ENCODE results near the gene ERGIC1.
"Not testable (repeated sequence)": the region's sequence is repeated elsewhere in the genome, so short reads cannot be mapped to it uniquely, and the experiment has no call there.

ERGIC1 gene

GRCh38 chr5:172787538-172787937 is 46.5 kb upstream of the ERGIC1 start:
- DNase-seq (ENCODE audit: low spot score); H4K8ac ChIP-seq (ENCODE audit: low read depth, low read length); H2AFZ ChIP-seq (ENCODE audit: low read length); H3K23ac ChIP-seq (ENCODE audit: low read depth, low read length, poor library complexity); H2AK5ac ChIP-seq (ENCODE audit: low read depth, low read length); H3K4ac ChIP-seq (ENCODE audit: low read length); H3K4me2 ChIP-seq (ENCODE audit: insufficient read depth, low read length, poor library complexity, severe bottlenecking); H3K27me3 ChIP-seq (ENCODE audit: control insufficient read depth in 3 of 3, insufficient read depth in 3 of 3, low read depth in 1 of 3, low read length in 3 of 3); H2BK15ac ChIP-seq (ENCODE audit: low read length); H3K4me3 ChIP-seq (ENCODE audit: low read length in 2 of 2); H3K9ac ChIP-seq (ENCODE audit: low read depth, low read length, poor library complexity); H2BK5ac ChIP-seq (ENCODE audit: low read length); H3K9me3 ChIP-seq (replicated peaks in 1 of 2; ENCODE audit: control insufficient read depth in 2 of 2, insufficient read depth in 1 of 2, low read depth in 1 of 2, low read length in 2 of 2); H2BK12ac ChIP-seq (ENCODE audit: low read length); H3K18ac ChIP-seq (ENCODE audit: low read length); H3K27ac ChIP-seq (replicated peaks; ENCODE audit: low read length); H3K36me3 ChIP-seq (replicated peaks in 1 of 2; ENCODE audit: control insufficient read depth in 2 of 2, insufficient read depth in 2 of 2, low read length in 2 of 2); H4K91ac ChIP-seq (ENCODE audit: low read depth, low read length, poor library complexity); H3K14ac ChIP-seq (ENCODE audit: low read length); H3K79me1 ChIP-seq (ENCODE audit: low read depth, low read length); H2BK120ac ChIP-seq (ENCODE audit: low read depth, low read length): not testable (repeated sequence)
- peaks cover 10 to 17% of the 10 kb centered on the region in 2 donors for H3K4me1 ChIP-seq (ENCODE audit: control insufficient read depth in 2 of 2, insufficient read depth in 1 of 2, low read depth in 1 of 2, low read length in 2 of 2)
- no CpG with 5 or more reads among the region's 3 CpGs for WGBS, 2 donors (ENCODE audit: extremely low coverage in 2 of 2, insufficient read length in 2 of 2, insufficient replicate concordance in 1 of 2)

GRCh38 chr5:172788771-172789686 is 45.0 kb upstream of the ERGIC1 start:
- no peak overlapping the region for H2BK120ac ChIP-seq (ENCODE audit: low read depth, low read length)
- H3K27me3 ChIP-seq (ENCODE audit: control insufficient read depth in 3 of 3, insufficient read depth in 3 of 3, low read depth in 1 of 3, low read length in 3 of 3), result no peaks in the 10 kb centered on the region
- H2AK5ac ChIP-seq (ENCODE audit: low read depth, low read length), result no peak overlapping the region
- H3K9me3 ChIP-seq (replicated peaks in 1 of 2; ENCODE audit: control insufficient read depth in 2 of 2, insufficient read depth in 1 of 2, low read depth in 1 of 2, low read length in 2 of 2), result no peaks in the 10 kb centered on the region
- peak overlapping the region; percentile 11 for H3K23ac ChIP-seq (ENCODE audit: low read depth, low read length, poor library complexity)
- no peaks in the 10 kb centered on the region for H3K36me3 ChIP-seq (replicated peaks in 1 of 2; ENCODE audit: control insufficient read depth in 2 of 2, insufficient read depth in 2 of 2, low read length in 2 of 2)
- no peak overlapping the region for H2BK12ac ChIP-seq (ENCODE audit: low read length)
- H3K27ac ChIP-seq (replicated peaks; ENCODE audit: low read length), result peak overlapping the region; percentile 35
- peak overlapping the region; percentile 81 for H3K18ac ChIP-seq (ENCODE audit: low read length)
- no peak overlapping the region for H3K4ac ChIP-seq (ENCODE audit: low read length)
- H4K8ac ChIP-seq (ENCODE audit: low read depth, low read length), result no peak overlapping the region
- H2AFZ ChIP-seq (ENCODE audit: low read length), result peak overlapping the region; percentile 73
- no peak overlapping the region for H3K4me2 ChIP-seq (ENCODE audit: insufficient read depth, low read length, poor library complexity, severe bottlenecking)
- H2BK5ac ChIP-seq (ENCODE audit: low read length), result no peak overlapping the region
- H3K79me1 ChIP-seq (ENCODE audit: low read depth, low read length), result no peaks in the 10 kb centered on the region
- no peak overlapping the region for H4K91ac ChIP-seq (ENCODE audit: low read depth, low read length, poor library complexity)
- H3K4me1 ChIP-seq (ENCODE audit: control insufficient read depth in 2 of 2, insufficient read depth in 1 of 2, low read depth in 1 of 2, low read length in 2 of 2), result peaks cover 10 to 20% of the 10 kb centered on the region in 2 donors
- no CpG with 5 or more reads among the region's 21 CpGs for WGBS, 2 donors (ENCODE audit: extremely low coverage in 2 of 2, insufficient read length in 2 of 2, insufficient replicate concordance in 1 of 2)
- peak overlapping the region; percentile 40 for H2BK15ac ChIP-seq (ENCODE audit: low read length)
- no peak overlapping the region for H3K9ac ChIP-seq (ENCODE audit: low read depth, low read length, poor library complexity)
- H3K4me3 ChIP-seq (ENCODE audit: low read length in 2 of 2), result no peak overlapping the region
- no peak for DNase-seq (ENCODE audit: low spot score)
- H3K14ac ChIP-seq (ENCODE audit: low read length), result peak overlapping the region; percentile 9

GRCh38 chr5:172789687-172790495 is 44.2 kb upstream of the ERGIC1 start:
- Histone ChIP-seq H3K27ac (replicated peaks; ENCODE audit: low read length) (no peak overlapping the region), H2AFZ (ENCODE audit: low read length) (peak overlapping the region; percentile 73), H3K4me2 (ENCODE audit: insufficient read depth, low read length, poor library complexity, severe bottlenecking) (no peak overlapping the region), H3K4me3 (ENCODE audit: low read length in 2 of 2) (no peak overlapping the region), H3K4ac (ENCODE audit: low read length) (no peak overlapping the region), H2BK12ac (ENCODE audit: low read length) (no peak overlapping the region), H3K79me1 (ENCODE audit: low read depth, low read length) (no peaks in the 10 kb centered on the region), H2BK15ac (ENCODE audit: low read length) (peak overlapping the region; percentile 40), H2BK120ac (ENCODE audit: low read depth, low read length) (no peak overlapping the region), H2AK5ac (ENCODE audit: low read depth, low read length) (peak overlapping the region; percentile 59), H3K36me3 (replicated peaks in 1 of 2; ENCODE audit: control insufficient read depth in 2 of 2, insufficient read depth in 2 of 2, low read length in 2 of 2) (no peaks in the 10 kb centered on the region), H3K9ac (ENCODE audit: low read depth, low read length, poor library complexity) (no peak overlapping the region), H3K27me3 (ENCODE audit: control insufficient read depth in 3 of 3, insufficient read depth in 3 of 3, low read depth in 1 of 3, low read length in 3 of 3) (no peaks in the 10 kb centered on the region), H3K23ac (ENCODE audit: low read depth, low read length, poor library complexity) (no peak overlapping the region), H3K4me1 (ENCODE audit: control insufficient read depth in 2 of 2, insufficient read depth in 1 of 2, low read depth in 1 of 2, low read length in 2 of 2) (peaks cover 10 to 20% of the 10 kb centered on the region in 2 donors), H3K14ac (ENCODE audit: low read length) (peak overlapping the region; percentile 9), H3K9me3 (replicated peaks in 1 of 2; ENCODE audit: control insufficient read depth in 2 of 2, insufficient read depth in 1 of 2, low read depth in 1 of 2, low read length in 2 of 2) (no peaks in the 10 kb centered on the region), H3K18ac (ENCODE audit: low read length) (peak overlapping the region; percentile 81), H2BK5ac (ENCODE audit: low read length) (no peak overlapping the region), H4K8ac (ENCODE audit: low read depth, low read length) (no peak overlapping the region), H4K91ac (ENCODE audit: low read depth, low read length, poor library complexity) (no peak overlapping the region)
- WGBS, 2 donors (ENCODE audit: extremely low coverage in 2 of 2, insufficient read length in 2 of 2, insufficient replicate concordance in 1 of 2), result no CpG with 5 or more reads among the region's 9 CpGs
- no peak for DNase-seq (ENCODE audit: low spot score)

- Histone ChIP-seq H3K18ac (ENCODE audit: low read length) (no peak overlapping the region), H2BK120ac (ENCODE audit: low read depth, low read length) (no peak overlapping the region), H3K4me3 (ENCODE audit: low read length in 2 of 2) (no peak overlapping the region), H3K14ac (ENCODE audit: low read length) (no peak overlapping the region), H2AFZ (ENCODE audit: low read length) (no peak overlapping the region), H3K9me3 (replicated peaks in 1 of 2; ENCODE audit: control insufficient read depth in 2 of 2, insufficient read depth in 1 of 2, low read depth in 1 of 2, low read length in 2 of 2) (no peaks in the 10 kb centered on the region), H3K4me1 (ENCODE audit: control insufficient read depth in 2 of 2, insufficient read depth in 1 of 2, low read depth in 1 of 2, low read length in 2 of 2) (peaks cover 12 to 20% of the 10 kb centered on the region in 2 donors), H4K91ac (ENCODE audit: low read depth, low read length, poor library complexity) (no peak overlapping the region), H2BK12ac (ENCODE audit: low read length) (no peak overlapping the region), H3K4ac (ENCODE audit: low read length) (no peak overlapping the region), H2AK5ac (ENCODE audit: low read depth, low read length) (no peak overlapping the region), H3K27ac (replicated peaks; ENCODE audit: low read length) (no peak overlapping the region), H3K27me3 (ENCODE audit: control insufficient read depth in 3 of 3, insufficient read depth in 3 of 3, low read depth in 1 of 3, low read length in 3 of 3) (no peaks in the 10 kb centered on the region), H3K23ac (ENCODE audit: low read depth, low read length, poor library complexity) (no peak overlapping the region), H3K79me1 (ENCODE audit: low read depth, low read length) (no peaks in the 10 kb centered on the region), H3K4me2 (ENCODE audit: insufficient read depth, low read length, poor library complexity, severe bottlenecking) (no peak overlapping the region), H3K36me3 (replicated peaks in 1 of 2; ENCODE audit: control insufficient read depth in 2 of 2, insufficient read depth in 2 of 2, low read length in 2 of 2) (no peaks in the 10 kb centered on the region), H2BK5ac (ENCODE audit: low read length) (no peak overlapping the region), H2BK15ac (ENCODE audit: low read length) (peak overlapping the region; percentile 40), H3K9ac (ENCODE audit: low read depth, low read length, poor library complexity) (no peak overlapping the region), H4K8ac (ENCODE audit: low read depth, low read length) (no peak overlapping the region)
- DNase-seq (ENCODE audit: low spot score), result no peak
- WGBS, 2 donors (ENCODE audit: extremely low coverage in 2 of 2, insufficient read length in 2 of 2, insufficient replicate concordance in 1 of 2), result no CpG with 5 or more reads among the region's 5 CpGs
These were observed 43.6 kb upstream of the ERGIC1 start for GRCh38 chr5:172790496-172790889.
